Caco-2 (cell line): ENCODE results near the gene ATG4B. TPM values are rescaled to one million over a fixed set of nuclear protein-coding genes. Genes with fewer than 3 reads are reported as not detected.

Source experiments
- BruUV-seq: library from RNA; stranded (reverse); fragments of 400-500 nt; replicated peaks from 2 replicates; lab custom pipeline; 2021; lab: Mats Ljungman, UMichigan
- CTCF ChIA-PET: fragments of 300-600 bp; sonication (Branson Sonifier 250); formaldehyde crosslinking; loops from one replicate; lab custom pipeline; 2022; ENCODE audit warnings: antibody characterized with exemption; lab: Charles Lee
- POLR2A ChIA-PET: fragments of 300-600 bp; sonication (Branson Sonifier 250); formaldehyde crosslinking; loops from one replicate; lab custom pipeline; 2022; ENCODE audit warnings: antibody characterized with exemption; lab: Charles Lee
- DNase-seq, 2 experiments: peaks; one replicate each; pipeline versions ENCODE4 v3.0.0 to v3.0.0-alpha.2; 2020 to 2022
- H3K27me3 ChIP-seq: replicated peaks from 2 replicates; pipeline ENCODE4 v1.6.0; 2011; ENCODE audit warnings: low read length; ENCODE audit not compliant: control insufficient read depth, insufficient read depth
- H3K36me3 ChIP-seq: 2 replicates; pipeline ENCODE4 v1.5.1; 2011; ENCODE audit warnings: low read length; ENCODE audit not compliant: control insufficient read depth, insufficient read depth
- H3K4me1 ChIP-seq: fragments of 250-450 bp; sonication (Bioruptor Pico); 2 replicates; pipeline ENCODE4 v1.5.1; 2020; ENCODE audit warnings: mild to moderate bottlenecking
- H3K4me3 ChIP-seq: 2 replicates; pipeline ENCODE4 v1.5.1; 2011; ENCODE audit warnings: low read depth, mild to moderate bottlenecking, control low read depth, low read length
- H3K9me3 ChIP-seq: fragments of 250-450 bp; sonication (Bioruptor Pico); 2 replicates; pipeline ENCODE4 v1.5.1; 2020; ENCODE audit warnings: mild to moderate bottlenecking, moderate library complexity
- H3K27ac Mint-ChIP-seq: one replicate; pipeline ENCODE4 v1.8.0; 2022; ENCODE audit warnings: mixed read lengths; ENCODE audit not compliant: unreplicated experiment
- H3K27me3 Mint-ChIP-seq: one replicate; pipeline ENCODE4 v1.8.0; 2022; ENCODE audit warnings: mixed read lengths; ENCODE audit not compliant: insufficient read depth, unreplicated experiment
- H3K36me3 Mint-ChIP-seq: one replicate; pipeline ENCODE4 v1.8.0; 2022; ENCODE audit warnings: mild to moderate bottlenecking, mixed read lengths; ENCODE audit not compliant: insufficient read depth, unreplicated experiment
- H3K4me1 Mint-ChIP-seq: one replicate; pipeline ENCODE4 v1.8.0; 2022; ENCODE audit warnings: low read depth, mixed read lengths; ENCODE audit not compliant: unreplicated experiment
- H3K4me3 Mint-ChIP-seq: one replicate; pipeline ENCODE4 v1.8.0; 2022; ENCODE audit warnings: mild to moderate bottlenecking, moderate library complexity, mixed read lengths; ENCODE audit not compliant: unreplicated experiment
- H3K9me3 Mint-ChIP-seq: one replicate; pipeline ENCODE4 v1.8.0; 2022; ENCODE audit warnings: mixed read lengths; ENCODE audit not compliant: unreplicated experiment
- CTCF ChIP-seq, 2 experiments: fragments of 200-600 bp in 1 of 2; IDR thresholded peaks; 1 replicate in 1 of 2; 2 replicates in 1 of 2; pipeline versions ENCODE4 v1.5.1 to v1.8.0; 2011 to 2022; ENCODE audit warnings: antibody characterized with exemption in 1 of 2, control low read depth in 1 of 2, inconsistent platforms in 1 of 2, low read depth in 1 of 2, low read length in 1 of 2, mild to moderate bottlenecking in 1 of 2, moderate library complexity in 1 of 2; ENCODE audit not compliant: insufficient read depth in 1 of 2, severe bottlenecking in 1 of 2, unreplicated experiment in 1 of 2
- intact Hi-C: fragments of 100-400 bp; cut with micrococcal nuclease; formaldehyde crosslinking; loops from one replicate; pipeline ENCODE4 v1.10.0; 2022; ENCODE audit not compliant: unreplicated experiment
- total RNA-seq: library from RNA; stranded (reverse); gene quantifications from 2 replicates; pipeline ENCODE4 v1.2.3, GENCODE V29; 2022

Gene ATG4B
- total RNA-seq, 1 experiment from 2014 or later = 94.5 TPM

- ChIA-PET POLR2A (interaction anchor here (0.8 kb wide), 1 partner anchor 8 kb away, joined by 3 read pairs; the partner anchor contains the start of gene DTYMK), CTCF (no interaction called here)
- Mint-ChIP-seq H3K36me3 (peaks cover 86% of the 10 kb centered on the region), H3K27ac (no peak overlapping the region), H3K27me3 (no peaks in the 10 kb centered on the region), H3K4me1 (no peaks in the 10 kb centered on the region), H3K4me3 (no peak overlapping the region), H3K9me3 (no peaks in the 10 kb centered on the region)
- H3K9me3 ChIP-seq = no peaks in the 10 kb centered on the region
- H3K27me3 ChIP-seq = no peaks in the 10 kb centered on the region
- BruUV-seq = no TSS peak
- no peaks in the 10 kb centered on the region for H3K36me3 ChIP-seq
- no peak overlapping the region for H3K4me3 ChIP-seq
- DNase-seq = no peak
- no peaks in the 10 kb centered on the region for H3K4me1 ChIP-seq
- TF ChIP-seq CTCF (IDR thresholded peaks at IDR 0.05; ENCODE audit: insufficient read depth in 1 of 2, low read depth in 1 of 2, low read length in 1 of 2, severe bottlenecking in 1 of 2, unreplicated experiment in 1 of 2) = no peak
- intact Hi-C loops = no loop called here
These were observed 40.8 kb downstream of the ATG4B start for GRCh38 chr2:241678307-241678706.

GRCh38 chr2:241678784-241679540, 41.5 kb downstream of the ATG4B start:
- H3K36me3 Mint-ChIP-seq = peaks cover 81% of the 10 kb centered on the region
- no peaks in the 10 kb centered on the region for H3K4me1 Mint-ChIP-seq
- intact Hi-C loops = no loop called here
- H3K36me3 ChIP-seq = no peaks in the 10 kb centered on the region
- DNase-seq = no peak
- H3K4me1 ChIP-seq = no peaks in the 10 kb centered on the region
- no peaks in the 10 kb centered on the region for H3K27me3 Mint-ChIP-seq
- H3K4me3 ChIP-seq = no peak overlapping the region
- no peak overlapping the region for H3K4me3 Mint-ChIP-seq
- H3K9me3 ChIP-seq = no peaks in the 10 kb centered on the region
- TF ChIP-seq CTCF (IDR thresholded peaks at IDR 0.05; ENCODE audit: insufficient read depth in 1 of 2, low read depth in 1 of 2, low read length in 1 of 2, severe bottlenecking in 1 of 2, unreplicated experiment in 1 of 2) = no peak
- no peaks in the 10 kb centered on the region for H3K9me3 Mint-ChIP-seq
- no peaks in the 10 kb centered on the region for H3K27me3 ChIP-seq
- BruUV-seq = no TSS peak
- CTCF ChIA-PET = no interaction called here
- no peak overlapping the region for H3K27ac Mint-ChIP-seq
- POLR2A ChIA-PET = interaction anchor here (0.8 kb wide), 1 partner anchor 8 kb away, joined by 3 read pairs; the partner anchor contains the start of gene DTYMK

- DNase-seq = no peak
- Mint-ChIP-seq H3K36me3 (peaks cover 83% of the 10 kb centered on the region), H3K9me3 (no peaks in the 10 kb centered on the region), H3K4me3 (no peak overlapping the region), H3K4me1 (no peaks in the 10 kb centered on the region), H3K27ac (no peak overlapping the region), H3K27me3 (no peaks in the 10 kb centered on the region)
- Histone ChIP-seq H3K4me3 (no peak overlapping the region), H3K36me3 (no peaks in the 10 kb centered on the region), H3K4me1 (no peaks in the 10 kb centered on the region), H3K9me3 (no peaks in the 10 kb centered on the region), H3K27me3 (no peaks in the 10 kb centered on the region)
- ChIA-PET CTCF (no interaction called here), POLR2A (no interaction called here)
- no TSS peak for BruUV-seq
- intact Hi-C loops = no loop called here
- TF ChIP-seq CTCF (IDR thresholded peaks at IDR 0.05; ENCODE audit: insufficient read depth in 1 of 2, low read depth in 1 of 2, low read length in 1 of 2, severe bottlenecking in 1 of 2, unreplicated experiment in 1 of 2) = no peak
These were observed 42.6 kb downstream of the ATG4B start for GRCh38 chr2:241680044-241680443.
